PFSK-1 (cell line): ENCODE data around the gene TSPAN18.

Experiments used
- POLR2AphosphoS5 ChIP-seq: IDR thresholded peaks from 2 replicates; pipeline ENCODE4 v1.6.1; 2012; ENCODE audit warnings: low read depth, mild to moderate bottlenecking, control low read depth, low read length, moderate library complexity
- SIN3A ChIP-seq: IDR thresholded peaks from 2 replicates; pipeline ENCODE4 v1.6.1; 2012; ENCODE audit warnings: mild to moderate bottlenecking, low read length, moderate library complexity, borderline replicate concordance; ENCODE audit not compliant: insufficient read depth
- TAF1 ChIP-seq: IDR thresholded peaks from 2 replicates; pipeline ENCODE4 v1.6.1; 2012; ENCODE audit warnings: low read length, control low read depth, borderline replicate concordance; ENCODE audit not compliant: insufficient read depth
- TF ChIP-seq, protein P1 (sequence below), 2 experiments: IDR thresholded peaks; 2 replicates each; pipeline versions ENCODE4 v1.6.1 to v1.8.0; 2011 to 2012; ENCODE audit warnings: low read depth in 2 of 2, low read length in 2 of 2, control low read depth in 1 of 2, inconsistent platforms in 1 of 2, mild to moderate bottlenecking in 1 of 2, moderate library complexity in 1 of 2; ENCODE audit not compliant: insufficient read depth in 1 of 2

GRCh38 chr11:44695169-44695833, 31.5 kb upstream of the TSPAN18 start:
- TF ChIP-seq POLR2AphosphoS5 (no peak), SIN3A (no peak), TAF1 (no peak)
- TF ChIP-seq, protein P1, sequence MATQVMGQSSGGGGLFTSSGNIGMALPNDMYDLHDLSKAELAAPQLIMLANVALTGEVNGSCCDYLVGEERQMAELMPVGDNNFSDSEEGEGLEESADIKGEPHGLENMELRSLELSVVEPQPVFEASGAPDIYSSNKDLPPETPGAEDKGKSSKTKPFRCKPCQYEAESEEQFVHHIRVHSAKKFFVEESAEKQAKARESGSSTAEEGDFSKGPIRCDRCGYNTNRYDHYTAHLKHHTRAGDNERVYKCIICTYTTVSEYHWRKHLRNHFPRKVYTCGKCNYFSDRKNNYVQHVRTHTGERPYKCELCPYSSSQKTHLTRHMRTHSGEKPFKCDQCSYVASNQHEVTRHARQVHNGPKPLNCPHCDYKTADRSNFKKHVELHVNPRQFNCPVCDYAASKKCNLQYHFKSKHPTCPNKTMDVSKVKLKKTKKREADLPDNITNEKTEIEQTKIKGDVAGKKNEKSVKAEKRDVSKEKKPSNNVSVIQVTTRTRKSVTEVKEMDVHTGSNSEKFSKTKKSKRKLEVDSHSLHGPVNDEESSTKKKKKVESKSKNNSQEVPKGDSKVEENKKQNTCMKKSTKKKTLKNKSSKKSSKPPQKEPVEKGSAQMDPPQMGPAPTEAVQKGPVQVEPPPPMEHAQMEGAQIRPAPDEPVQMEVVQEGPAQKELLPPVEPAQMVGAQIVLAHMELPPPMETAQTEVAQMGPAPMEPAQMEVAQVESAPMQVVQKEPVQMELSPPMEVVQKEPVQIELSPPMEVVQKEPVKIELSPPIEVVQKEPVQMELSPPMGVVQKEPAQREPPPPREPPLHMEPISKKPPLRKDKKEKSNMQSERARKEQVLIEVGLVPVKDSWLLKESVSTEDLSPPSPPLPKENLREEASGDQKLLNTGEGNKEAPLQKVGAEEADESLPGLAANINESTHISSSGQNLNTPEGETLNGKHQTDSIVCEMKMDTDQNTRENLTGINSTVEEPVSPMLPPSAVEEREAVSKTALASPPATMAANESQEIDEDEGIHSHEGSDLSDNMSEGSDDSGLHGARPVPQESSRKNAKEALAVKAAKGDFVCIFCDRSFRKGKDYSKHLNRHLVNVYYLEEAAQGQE (IDR thresholded peaks at IDR 0.05; ENCODE audit: insufficient read depth in 1 of 2, low read depth in 2 of 2, low read length in 2 of 2), result no peak
